Measurements from ENCODE around the gene MKRN1. TPM values are rescaled to one million over a fixed set of nuclear protein-coding genes. Genes with fewer than 3 reads are reported as not detected.

The MKRN1 gene
- polyA plus RNA-seq, 4 donors = 57.7 to 90.4 (median 70.1) TPM

DNA sequence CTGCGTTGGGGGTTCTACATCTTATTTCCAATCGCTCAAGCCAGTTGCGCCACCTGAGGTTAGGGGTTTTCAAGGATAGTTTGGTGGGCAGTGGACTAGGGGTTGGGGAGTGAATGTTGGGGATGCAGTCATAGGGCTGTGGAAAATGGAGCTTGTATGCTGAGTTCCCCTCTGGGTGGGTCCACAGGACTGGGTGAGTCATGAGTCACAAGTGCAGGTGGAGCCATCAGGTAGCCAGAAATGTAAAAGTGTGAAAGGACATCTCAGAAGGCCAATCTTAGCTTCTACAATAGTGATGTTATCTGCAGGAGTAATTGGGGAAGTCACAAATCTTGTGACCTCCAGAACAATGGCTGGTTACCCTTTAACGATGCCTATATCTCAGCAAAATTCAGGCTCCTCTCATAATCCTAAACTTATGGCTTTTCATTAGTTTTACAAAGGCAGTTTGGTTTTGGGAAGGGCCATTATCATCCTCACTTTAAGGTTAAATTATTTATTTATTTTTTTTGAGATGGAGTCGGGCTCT is 18.0 kb upstream of the MKRN1 start:
- H3K4me1 ChIP-seq (ENCODE audit: control insufficient read depth in 3 of 3, insufficient read depth in 2 of 3, low read depth in 1 of 3, low read length in 2 of 3) = no peaks in the 10 kb centered on the region
- WGBS, 3 donors = 61 to 70% (median 65%) methylated on average over 5 of the region's 5 CpGs
- H3K27ac ChIP-seq (ENCODE audit: low read depth in 1 of 3, low read length in 2 of 3) = no peak overlapping the region

DNA sequence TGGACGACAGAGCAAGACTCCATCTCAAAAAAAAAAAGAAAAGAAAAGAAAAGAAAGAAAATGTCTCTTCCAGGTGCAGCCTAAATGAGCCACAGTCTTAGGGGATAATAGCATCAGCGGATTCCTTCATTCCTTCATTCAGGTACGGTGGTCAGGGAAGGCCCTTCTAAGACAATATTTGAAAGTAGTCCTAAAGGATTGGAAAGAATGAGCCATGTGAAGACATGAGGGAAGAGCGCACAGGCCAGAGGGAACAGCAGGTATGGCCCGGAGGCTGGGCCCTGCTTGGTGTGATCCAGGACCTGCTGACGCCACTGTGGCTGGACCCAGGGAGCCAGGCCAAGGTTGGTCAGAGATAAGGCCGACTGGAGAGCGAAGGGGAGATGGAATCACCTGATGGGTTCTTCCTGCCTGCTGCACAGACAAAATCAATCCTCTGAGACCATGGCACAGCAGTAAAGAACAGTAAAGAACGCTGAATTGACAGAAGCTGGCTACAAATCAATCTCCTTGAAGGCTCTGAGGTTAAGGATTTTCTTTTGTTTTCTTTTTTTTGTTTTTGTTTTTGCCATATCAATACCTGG is 16.3 kb upstream of the MKRN1 start:
- H3K4me3 ChIP-seq (ENCODE audit: low read depth in 1 of 3, low read length in 3 of 3) = no peak overlapping the region
- no peaks in the 10 kb centered on the region for H3K4me1 ChIP-seq (ENCODE audit: control insufficient read depth in 3 of 3, insufficient read depth in 2 of 3, low read depth in 1 of 3, low read length in 2 of 3)
- WGBS, 3 donors = 82 to 89% (median 83%) methylated on average over 8 of the region's 9 CpGs
- no peak overlapping the region for H3K27ac ChIP-seq (ENCODE audit: low read depth in 1 of 3, low read length in 2 of 3)
- no peaks in the 10 kb centered on the region for H3K27me3 ChIP-seq (ENCODE audit: control insufficient read depth in 3 of 3, insufficient read depth in 3 of 3, low read length in 3 of 3)
- no peaks in the 10 kb centered on the region for H3K36me3 ChIP-seq (ENCODE audit: control insufficient read depth in 3 of 3, insufficient read depth in 2 of 3, low read depth in 1 of 3, low read length in 3 of 3)
- no peak for DNase-seq
- FAIRE-seq = no peak
- H3K9me3 ChIP-seq (ENCODE audit: control insufficient read depth in 2 of 2, insufficient read depth in 1 of 2, low read depth in 1 of 2, low read length in 1 of 2) = no peaks in the 10 kb centered on the region

More for the DNA sequence above, 18.0 kb upstream of the MKRN1 start:
- DNase-seq (no peak), FAIRE-seq (no peak)
- H3K36me3 ChIP-seq (ENCODE audit: control insufficient read depth in 3 of 3, insufficient read depth in 2 of 3, low read depth in 1 of 3, low read length in 3 of 3) = no peaks in the 10 kb centered on the region
- H3K27me3 ChIP-seq (ENCODE audit: control insufficient read depth in 3 of 3, insufficient read depth in 3 of 3, low read length in 3 of 3) = no peaks in the 10 kb centered on the region
- no peaks in the 10 kb centered on the region for H3K9me3 ChIP-seq (ENCODE audit: control insufficient read depth in 2 of 2, insufficient read depth in 1 of 2, low read depth in 1 of 2, low read length in 1 of 2)
- no peak overlapping the region for H3K4me3 ChIP-seq (ENCODE audit: low read depth in 1 of 3, low read length in 3 of 3)

DNA sequence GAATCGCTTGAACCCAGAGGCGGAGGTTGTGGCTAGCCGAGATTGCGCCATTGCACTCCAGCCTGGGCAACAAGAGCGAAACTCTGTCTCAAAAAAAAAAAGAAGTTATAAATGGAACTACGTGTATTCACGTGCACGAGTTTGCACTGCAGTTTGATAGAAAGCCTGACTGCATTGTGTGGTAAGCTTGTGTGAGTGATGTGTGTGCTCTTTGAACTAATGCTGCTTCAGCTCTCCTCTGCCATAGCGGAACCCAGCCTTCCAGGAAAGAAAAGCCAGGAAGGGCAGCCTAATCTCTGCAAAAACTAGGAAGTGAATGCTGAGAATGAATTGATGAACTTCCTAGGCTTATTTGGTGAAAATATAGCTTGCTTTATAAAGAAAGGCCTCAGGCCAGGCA is 15.6 kb upstream of the MKRN1 start:
- 85 to 91% (median 90%) methylated on average over 9 of the region's 9 CpGs for WGBS, 3 donors
- Histone ChIP-seq H3K4me1 (ENCODE audit: control insufficient read depth in 3 of 3, insufficient read depth in 2 of 3, low read depth in 1 of 3, low read length in 2 of 3) (no peaks in the 10 kb centered on the region), H3K36me3 (ENCODE audit: control insufficient read depth in 3 of 3, insufficient read depth in 2 of 3, low read depth in 1 of 3, low read length in 3 of 3) (no peaks in the 10 kb centered on the region), H3K27me3 (ENCODE audit: control insufficient read depth in 3 of 3, insufficient read depth in 3 of 3, low read length in 3 of 3) (no peaks in the 10 kb centered on the region), H3K9me3 (ENCODE audit: control insufficient read depth in 2 of 2, insufficient read depth in 1 of 2, low read depth in 1 of 2, low read length in 1 of 2) (no peaks in the 10 kb centered on the region), H3K27ac (ENCODE audit: low read depth in 1 of 3, low read length in 2 of 3) (no peak overlapping the region), H3K4me3 (ENCODE audit: low read depth in 1 of 3, low read length in 3 of 3) (no peak overlapping the region)
- DNase-seq (no peak), FAIRE-seq (no peak)

GRCh38 chr7:140489026-140489359 is 9.7 kb upstream of the MKRN1 start:
- peaks cover 0 to 13% (median 0%) of the 10 kb centered on the region in 3 donors for H3K4me1 ChIP-seq (ENCODE audit: control insufficient read depth in 3 of 3, insufficient read depth in 2 of 3, low read depth in 1 of 3, low read length in 2 of 3)
- H3K27me3 ChIP-seq (ENCODE audit: control insufficient read depth in 3 of 3, insufficient read depth in 3 of 3, low read length in 3 of 3) = no peaks in the 10 kb centered on the region
- no peaks in the 10 kb centered on the region for H3K36me3 ChIP-seq (ENCODE audit: control insufficient read depth in 3 of 3, insufficient read depth in 2 of 3, low read depth in 1 of 3, low read length in 3 of 3)
- whole genome bisulfite sequencing, 3 donors = 69 to 86% (median 82%) methylated on average over 2 of the region's 2 CpGs
- H3K9me3 ChIP-seq (ENCODE audit: control insufficient read depth in 2 of 2, insufficient read depth in 1 of 2, low read depth in 1 of 2, low read length in 1 of 2) = no peaks in the 10 kb centered on the region
- no peak overlapping the region for H3K27ac ChIP-seq (ENCODE audit: low read depth in 1 of 3, low read length in 2 of 3)
- no peak overlapping the region for H3K4me3 ChIP-seq (ENCODE audit: low read depth in 1 of 3, low read length in 3 of 3)
- DNase-seq = no peak
- FAIRE-seq = no peak

- Histone ChIP-seq H3K27me3 (ENCODE audit: control insufficient read depth in 3 of 3, insufficient read depth in 3 of 3, low read length in 3 of 3) (no peaks in the 10 kb centered on the region), H3K36me3 (ENCODE audit: control insufficient read depth in 3 of 3, insufficient read depth in 2 of 3, low read depth in 1 of 3, low read length in 3 of 3) (no peaks in the 10 kb centered on the region), H3K4me1 (ENCODE audit: control insufficient read depth in 3 of 3, insufficient read depth in 2 of 3, low read depth in 1 of 3, low read length in 2 of 3) (peaks cover 0 to 13% (median 0%) of the 10 kb centered on the region in 3 donors), H3K4me3 (ENCODE audit: low read depth in 1 of 3, low read length in 3 of 3) (no peak overlapping the region), H3K27ac (ENCODE audit: low read depth in 1 of 3, low read length in 2 of 3) (peak overlapping the region in 2 of 3 donors; percentile 56 to 61), H3K9me3 (ENCODE audit: control insufficient read depth in 2 of 2, insufficient read depth in 1 of 2, low read depth in 1 of 2, low read length in 1 of 2) (no peaks in the 10 kb centered on the region)
- no peak for FAIRE-seq
- 38 to 67% (median 55%) methylated on average over 14 of the region's 14 CpGs for WGBS, 3 donors
- peak; percentile 41 to 61 for DNase-seq
These were observed 6.4 kb upstream of the MKRN1 start for GRCh38 chr7:140485500-140486265.

DNA sequence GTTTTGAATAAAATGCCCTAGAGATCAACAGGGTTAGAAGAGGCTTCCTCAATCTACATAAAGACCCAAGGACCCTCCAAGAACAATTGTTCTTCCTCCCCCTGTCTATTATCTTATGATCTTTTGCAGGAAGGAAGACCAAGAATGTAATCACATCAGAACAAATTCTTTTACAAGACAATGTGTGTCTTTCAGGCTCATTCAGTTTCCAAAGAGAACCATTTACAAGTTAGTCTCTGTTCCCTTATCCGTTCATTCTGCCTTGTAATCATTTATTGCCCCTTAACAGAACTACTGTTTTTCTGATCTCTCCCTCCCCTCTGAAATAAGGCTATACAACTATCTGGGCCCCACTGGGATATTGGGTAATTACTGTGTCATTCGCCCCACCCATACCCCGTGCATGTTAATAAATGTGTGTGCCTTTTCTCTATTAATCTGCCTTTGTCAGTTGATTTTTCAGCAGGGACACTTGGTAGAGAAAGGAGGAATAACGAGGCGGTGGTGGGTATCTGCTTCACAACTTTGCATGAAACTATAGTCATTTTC is 5.7 kb upstream of the MKRN1 start:
- Histone ChIP-seq H3K4me3 (ENCODE audit: low read depth in 1 of 3, low read length in 3 of 3) (no peak overlapping the region), H3K27me3 (ENCODE audit: control insufficient read depth in 3 of 3, insufficient read depth in 3 of 3, low read length in 3 of 3) (no peaks in the 10 kb centered on the region), H3K9me3 (ENCODE audit: control insufficient read depth in 2 of 2, insufficient read depth in 1 of 2, low read depth in 1 of 2, low read length in 1 of 2) (no peaks in the 10 kb centered on the region), H3K4me1 (ENCODE audit: control insufficient read depth in 3 of 3, insufficient read depth in 2 of 3, low read depth in 1 of 3, low read length in 2 of 3) (peaks cover 0 to 13% (median 0%) of the 10 kb centered on the region in 3 donors), H3K27ac (ENCODE audit: low read depth in 1 of 3, low read length in 2 of 3) (peak overlapping the region in 2 of 3 donors; percentile 56 to 61), H3K36me3 (ENCODE audit: control insufficient read depth in 3 of 3, insufficient read depth in 2 of 3, low read depth in 1 of 3, low read length in 3 of 3) (no peaks in the 10 kb centered on the region)
- DNase-seq (peak in 1 of 2 donors; percentile 25), FAIRE-seq (no peak)
- 7 to 40% (median 39%) methylated on average over 5 of the region's 5 CpGs for WGBS, 3 donors

DNA sequence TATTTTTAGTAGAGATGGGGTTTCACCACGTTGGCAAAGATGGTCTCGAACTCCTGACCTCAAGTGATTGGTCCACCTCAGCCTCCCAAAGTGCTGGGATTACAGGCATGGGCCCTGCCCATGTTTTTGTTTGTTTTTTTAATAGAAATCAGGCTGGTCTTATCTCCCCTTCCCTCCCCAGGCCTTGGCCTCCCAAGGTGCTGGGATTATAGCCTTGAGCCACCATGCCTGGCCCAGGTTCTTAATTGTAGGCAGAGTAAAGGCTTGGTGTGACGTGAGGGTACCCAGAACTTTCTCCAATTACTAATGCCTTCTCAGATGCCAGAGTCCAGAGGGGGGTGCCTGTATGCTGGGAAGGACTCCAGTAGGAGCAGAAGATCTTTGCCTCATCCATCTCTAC is 5.2 kb upstream of the MKRN1 start:
- FAIRE-seq = no peak
- no peaks in the 10 kb centered on the region for H3K9me3 ChIP-seq (ENCODE audit: control insufficient read depth in 2 of 2, insufficient read depth in 1 of 2, low read depth in 1 of 2, low read length in 1 of 2)
- H3K4me3 ChIP-seq (ENCODE audit: low read depth in 1 of 3, low read length in 3 of 3) = no peak overlapping the region
- H3K4me1 ChIP-seq (ENCODE audit: control insufficient read depth in 3 of 3, insufficient read depth in 2 of 3, low read depth in 1 of 3, low read length in 2 of 3) = peaks cover 0 to 17% (median 1%) of the 10 kb centered on the region in 3 donors
- no peaks in the 10 kb centered on the region for H3K36me3 ChIP-seq (ENCODE audit: control insufficient read depth in 3 of 3, insufficient read depth in 2 of 3, low read depth in 1 of 3, low read length in 3 of 3)
- H3K27ac ChIP-seq (ENCODE audit: low read depth in 1 of 3, low read length in 2 of 3) = peak overlapping the region in 2 of 3 donors; percentile 19 to 61
- no peaks in the 10 kb centered on the region for H3K27me3 ChIP-seq (ENCODE audit: control insufficient read depth in 3 of 3, insufficient read depth in 3 of 3, low read length in 3 of 3)
- DNase-seq = peak in 1 of 2 donors; percentile 22
- WGBS, 3 donors = 61 to 83% (median 79%) methylated on average over 3 of the region's 3 CpGs

DNA sequence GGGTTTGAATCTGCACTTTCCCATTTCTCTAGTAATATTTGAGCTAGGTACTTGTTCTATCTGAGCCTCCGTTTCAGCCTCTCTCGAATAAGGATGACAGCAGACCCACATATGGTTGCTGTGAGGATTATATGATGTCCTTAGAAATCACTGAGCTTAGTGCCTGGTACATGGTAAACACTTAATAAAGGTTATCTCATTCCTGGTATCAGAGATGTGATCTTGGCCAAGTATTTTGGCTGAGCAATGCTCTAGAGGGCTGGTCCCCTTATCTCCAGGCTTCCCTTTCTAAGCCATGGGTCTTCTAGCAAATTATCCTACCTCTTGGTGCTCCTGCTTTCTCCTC is 407 bp upstream of the MKRN1 start:
- no peaks in the 10 kb centered on the region for H3K9me3 ChIP-seq (ENCODE audit: control insufficient read depth in 2 of 2, insufficient read depth in 1 of 2, low read depth in 1 of 2, low read length in 1 of 2)
- peaks cover 0 to 8% (median 0%) of the 10 kb centered on the region in 3 donors for H3K36me3 ChIP-seq (ENCODE audit: control insufficient read depth in 3 of 3, insufficient read depth in 2 of 3, low read depth in 1 of 3, low read length in 3 of 3)
- peak overlapping the region; percentile 94 to 96 (median 95) for H3K27ac ChIP-seq (ENCODE audit: low read depth in 1 of 3, low read length in 2 of 3)
- H3K4me3 ChIP-seq (ENCODE audit: low read depth in 1 of 3, low read length in 3 of 3) = peak overlapping the region in 2 of 3 donors; percentile 93 to 95
- no peak for FAIRE-seq
- WGBS, 3 donors = 0 to 3% (median 1%) methylated on average over 2 of the region's 2 CpGs
- no peak for DNase-seq
- H3K27me3 ChIP-seq (ENCODE audit: control insufficient read depth in 3 of 3, insufficient read depth in 3 of 3, low read length in 3 of 3) = no peaks in the 10 kb centered on the region
- peaks cover 0 to 7% (median 4%) of the 10 kb centered on the region in 3 donors for H3K4me1 ChIP-seq (ENCODE audit: control insufficient read depth in 3 of 3, insufficient read depth in 2 of 3, low read depth in 1 of 3, low read length in 2 of 3)
